OCI-LY7 (cell line): ENCODE data around the gene ELK4. TPM values are rescaled to one million over a fixed set of nuclear protein-coding genes. Genes with fewer than 3 reads are reported as not detected.

Source experiments
- Bru-seq: library from RNA; stranded (reverse); fragments of 400-500 nt; gene quantifications from one replicate; lab custom pipeline; 2021; lab: Mats Ljungman, UMichigan
- BruChase-seq, 2 experiments: library from RNA; stranded (reverse); fragments of 400-500 nt; gene quantifications; one replicate each; lab custom pipeline; 2021; lab: Mats Ljungman, UMichigan
- BruUV-seq: library from RNA; stranded (reverse); fragments of 400-500 nt; replicated peaks from 2 replicates; lab custom pipeline; 2021; lab: Mats Ljungman, UMichigan
- CTCF ChIA-PET: fragments of 300-600 bp; sonication (Branson Sonifier 250); formaldehyde crosslinking; loops from one replicate; lab custom pipeline; 2022; ENCODE audit warnings: antibody characterized with exemption; ENCODE audit not compliant: unreplicated experiment; lab: Charles Lee
- POLR2A ChIA-PET: fragments of 300-600 bp; sonication (Branson Sonifier 250); formaldehyde crosslinking; loops from one replicate; lab custom pipeline; 2022; ENCODE audit warnings: antibody characterized with exemption; lab: Charles Lee
- DNase-seq: peaks from one replicate; pipeline ENCODE4 v3.0.0-alpha.2; 2015; ENCODE audit warnings: low spot score
- H2AFZ ChIP-seq: fragments of 200-600 bp; sonication (generic), shearing (Covaris generic); 2 replicates; pipeline ENCODE4 v1.6.1; 2014; ENCODE audit warnings: mild to moderate bottlenecking, antibody characterized with exemption, low read length, moderate library complexity
- H3K27ac ChIP-seq: fragments of 200-600 bp; sonication (generic); 2 replicates; pipeline ENCODE4 v1.5.1; 2014; ENCODE audit warnings: mixed run types, low read depth, mild to moderate bottlenecking, moderate library complexity, low read length, inconsistent platforms; ENCODE audit not compliant: poor library complexity, severe bottlenecking
- H3K36me3 ChIP-seq: fragments of 200-600 bp; sonication (generic); 2 replicates; pipeline ENCODE4 v1.6.1; 2014; ENCODE audit warnings: mild to moderate bottlenecking, antibody characterized with exemption, low read length, moderate library complexity, mixed read lengths; ENCODE audit not compliant: insufficient read depth
- H3K4me1 ChIP-seq: fragments of 200-600 bp; sonication (generic); 2 replicates; pipeline ENCODE4 v1.5.1; 2014; ENCODE audit warnings: mild to moderate bottlenecking, low read length; ENCODE audit not compliant: insufficient read depth, poor library complexity, severe bottlenecking
- H3K4me2 ChIP-seq: fragments of 200-600 bp; sonication (generic); 2 replicates; pipeline ENCODE4 v1.6.1; 2014; ENCODE audit warnings: mild to moderate bottlenecking, low read length
- H3K4me3 ChIP-seq: fragments of 200-600 bp; sonication (generic); 2 replicates; pipeline ENCODE4 v1.5.1; 2014; ENCODE audit warnings: mild to moderate bottlenecking, low read depth, low read length; ENCODE audit not compliant: poor library complexity, severe bottlenecking
- H3K79me2 ChIP-seq: fragments of 200-600 bp; sonication (generic); 2 replicates; pipeline ENCODE4 v1.6.1; 2016; ENCODE audit warnings: low read depth, mild to moderate bottlenecking, low read length, moderate library complexity, mixed read lengths; ENCODE audit not compliant: insufficient read depth
- H3K9me2 ChIP-seq: fragments of 200-600 bp; sonication (generic); 2 replicates; pipeline ENCODE4 v1.6.1; 2016; ENCODE audit warnings: mild to moderate bottlenecking, low read length, mixed read lengths; ENCODE audit not compliant: insufficient read depth
- H3K9me3 ChIP-seq: fragments of 200-600 bp; sonication (generic); 2 replicates; pipeline ENCODE4 v1.6.1; 2014; ENCODE audit warnings: mild to moderate bottlenecking, mixed run types, low read length, mixed read lengths
- H4K20me1 ChIP-seq: fragments of 200-600 bp; sonication (generic); 2 replicates; pipeline ENCODE4 v1.6.1; 2014; ENCODE audit warnings: mild to moderate bottlenecking, antibody characterized with exemption, low read length, moderate library complexity, mixed read lengths; ENCODE audit not compliant: insufficient read depth
- EZH2phosphoT487 ChIP-seq: fragments of 200-600 bp; sonication (generic); IDR thresholded peaks from 2 replicates; pipeline ENCODE4 v1.6.1; 2018; ENCODE audit warnings: low read depth, borderline replicate concordance, mild to moderate bottlenecking, mixed run types, antibody characterized with exemption, low read length, moderate library complexity, mixed read lengths
- intact Hi-C: fragments of 100-400 bp; cut with micrococcal nuclease; formaldehyde crosslinking; loops from one replicate; pipeline ENCODE4 v1.10.0; 2022; ENCODE audit not compliant: unreplicated experiment
- long read RNA-seq: library from polyadenylated mRNA; stranded (forward); transcript quantifications from one replicate; pipeline ENCODE4 v2.0.0, GENCODE V29; 2022
- total RNA-seq, 2 experiments: library from RNA; depleted of rRNA in 1 of 2; stranded (reverse); fragments of >200 nt in 1 of 2; shearing (Covaris generic) in 1 of 2; gene quantifications; 2 replicates each; pipeline ENCODE4 v1.2.3, GENCODE V29; 2014 to 2022
- TF ChIP-seq, protein P1 (sequence below): fragments of 200-600 bp; sonication (generic); conservative IDR thresholded peaks from 2 replicates; pipeline ENCODE4 v1.5.1; 2014; ENCODE audit warnings: mild to moderate bottlenecking, antibody characterized with exemption, low read length, moderate library complexity, mixed read lengths

ELK4 gene, protein sequence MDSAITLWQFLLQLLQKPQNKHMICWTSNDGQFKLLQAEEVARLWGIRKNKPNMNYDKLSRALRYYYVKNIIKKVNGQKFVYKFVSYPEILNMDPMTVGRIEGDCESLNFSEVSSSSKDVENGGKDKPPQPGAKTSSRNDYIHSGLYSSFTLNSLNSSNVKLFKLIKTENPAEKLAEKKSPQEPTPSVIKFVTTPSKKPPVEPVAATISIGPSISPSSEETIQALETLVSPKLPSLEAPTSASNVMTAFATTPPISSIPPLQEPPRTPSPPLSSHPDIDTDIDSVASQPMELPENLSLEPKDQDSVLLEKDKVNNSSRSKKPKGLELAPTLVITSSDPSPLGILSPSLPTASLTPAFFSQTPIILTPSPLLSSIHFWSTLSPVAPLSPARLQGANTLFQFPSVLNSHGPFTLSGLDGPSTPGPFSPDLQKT
- total RNA-seq (2014; rRNA removed; shearing (Covaris generic)) (26.4 and 29.1 TPM in 2 replicates), total RNA-seq (2022) (82.7 and 88.3 TPM in 2 replicates), Bru-seq, nascent RNA (percentile 95 among the genes with signal in this experiment), BruChase-seq, experiment 1, labeled RNA remaining after a 6-hour chase (percentile 97 among the genes with signal in this experiment), BruChase-seq, experiment 2, labeled RNA remaining after a 2-hour chase (percentile 99 among the genes with signal in this experiment)
- long read RNA-seq, partial matches to known transcripts = 2 of 32 reads
- long read RNA-seq, other reads (novel, unspliced or antisense) = 28 of 32 reads

DNA sequence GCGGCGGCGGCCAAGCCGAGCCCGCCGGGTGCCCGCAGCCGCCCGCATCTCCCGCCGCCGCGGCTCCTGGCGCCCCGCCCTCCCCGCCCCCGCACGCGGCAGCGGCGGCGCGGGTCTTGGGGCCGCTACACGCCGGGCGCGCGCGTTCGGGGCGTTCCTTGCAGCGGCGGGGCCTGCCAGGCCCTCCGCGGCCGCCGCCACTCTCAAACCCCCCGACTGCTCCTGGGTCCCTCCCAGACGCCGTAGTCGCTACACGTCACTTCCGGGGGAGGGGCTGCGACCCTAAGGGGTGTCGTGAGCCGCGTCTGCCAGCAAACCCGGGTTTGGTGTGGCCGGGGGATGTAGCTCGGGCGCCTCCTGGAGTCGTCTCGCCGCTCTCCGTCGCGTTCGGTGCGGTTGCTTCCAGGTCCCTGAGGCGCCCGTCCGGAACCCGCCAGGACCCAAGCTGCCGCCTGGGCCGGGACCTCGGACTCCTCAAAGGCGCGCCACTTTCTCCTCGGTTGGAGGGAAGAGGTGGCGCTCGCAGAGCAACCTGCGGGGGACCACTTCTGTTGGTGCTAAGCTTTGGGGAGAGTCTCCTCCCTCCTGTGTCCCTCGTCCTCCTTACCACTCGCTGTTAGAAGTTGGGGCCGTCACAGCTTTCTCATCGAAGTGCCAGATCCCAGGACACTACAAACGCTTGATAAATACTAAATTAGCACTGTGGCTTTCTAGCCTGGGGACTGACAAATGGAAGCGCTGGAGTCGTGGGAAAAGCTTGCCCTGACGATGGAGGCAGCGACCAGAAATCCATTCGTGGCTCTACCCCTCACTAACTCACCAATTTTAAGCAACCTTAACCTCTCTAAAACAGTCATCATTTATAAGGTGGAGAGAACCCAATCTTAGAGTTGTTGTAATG, at the start of gene ELK4:
TSS of gene ELK4 (minus strand) at position 244 of the 901 bp plus-strand sequence. CDS start 8,129 bp downstream, outside the sequence.
- intact Hi-C loops = loop anchor here (1.0 to 2.0 kb wide), 4 partner anchors 25 to 128 kb away; partner anchors contain the start of gene CDK18
- H3K79me2 ChIP-seq = peaks cover 45% of the 10 kb centered on the region
- peak within 1 kb of the TSS; percentile 93 for H3K27ac ChIP-seq
- no peaks in the 10 kb centered on the region for H3K9me3 ChIP-seq
- ChIA-PET POLR2A (interaction anchor here (0.8 to 6.4 kb wide), 14 partner anchors 10 to 107 kb away, joined by 3 to 183 read pairs (median 4); no protein-coding TSS in a partner anchor), CTCF (interaction anchor here (0.9 to 3.1 kb wide), 7 partner anchors 16 to 43 kb away, joined by 3 to 41 read pairs (median 5); no protein-coding TSS in a partner anchor)
- H4K20me1 ChIP-seq = peaks cover 11% of the 10 kb centered on the region; the same call in 1 of the 2 replicates
- H3K9me2 ChIP-seq = no peaks in the 10 kb centered on the region
- TF ChIP-seq, protein P1, sequence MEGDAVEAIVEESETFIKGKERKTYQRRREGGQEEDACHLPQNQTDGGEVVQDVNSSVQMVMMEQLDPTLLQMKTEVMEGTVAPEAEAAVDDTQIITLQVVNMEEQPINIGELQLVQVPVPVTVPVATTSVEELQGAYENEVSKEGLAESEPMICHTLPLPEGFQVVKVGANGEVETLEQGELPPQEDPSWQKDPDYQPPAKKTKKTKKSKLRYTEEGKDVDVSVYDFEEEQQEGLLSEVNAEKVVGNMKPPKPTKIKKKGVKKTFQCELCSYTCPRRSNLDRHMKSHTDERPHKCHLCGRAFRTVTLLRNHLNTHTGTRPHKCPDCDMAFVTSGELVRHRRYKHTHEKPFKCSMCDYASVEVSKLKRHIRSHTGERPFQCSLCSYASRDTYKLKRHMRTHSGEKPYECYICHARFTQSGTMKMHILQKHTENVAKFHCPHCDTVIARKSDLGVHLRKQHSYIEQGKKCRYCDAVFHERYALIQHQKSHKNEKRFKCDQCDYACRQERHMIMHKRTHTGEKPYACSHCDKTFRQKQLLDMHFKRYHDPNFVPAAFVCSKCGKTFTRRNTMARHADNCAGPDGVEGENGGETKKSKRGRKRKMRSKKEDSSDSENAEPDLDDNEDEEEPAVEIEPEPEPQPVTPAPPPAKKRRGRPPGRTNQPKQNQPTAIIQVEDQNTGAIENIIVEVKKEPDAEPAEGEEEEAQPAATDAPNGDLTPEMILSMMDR = peak; percentile 78
- TF ChIP-seq EZH2phosphoT487 = no peak
- H3K4me2 ChIP-seq = peak within 1 kb of the TSS; percentile 97
- peaks cover 21% of the 10 kb centered on the region for H3K36me3 ChIP-seq
- peak; percentile 99 for DNase-seq
- peaks cover 34% of the 10 kb centered on the region for H3K4me1 ChIP-seq
- peak within 1 kb of the TSS; percentile 92 for H3K4me3 ChIP-seq
- H2AFZ ChIP-seq = peak within 1 kb of the TSS; percentile 68
- BruUV-seq = no TSS peak

DNA sequence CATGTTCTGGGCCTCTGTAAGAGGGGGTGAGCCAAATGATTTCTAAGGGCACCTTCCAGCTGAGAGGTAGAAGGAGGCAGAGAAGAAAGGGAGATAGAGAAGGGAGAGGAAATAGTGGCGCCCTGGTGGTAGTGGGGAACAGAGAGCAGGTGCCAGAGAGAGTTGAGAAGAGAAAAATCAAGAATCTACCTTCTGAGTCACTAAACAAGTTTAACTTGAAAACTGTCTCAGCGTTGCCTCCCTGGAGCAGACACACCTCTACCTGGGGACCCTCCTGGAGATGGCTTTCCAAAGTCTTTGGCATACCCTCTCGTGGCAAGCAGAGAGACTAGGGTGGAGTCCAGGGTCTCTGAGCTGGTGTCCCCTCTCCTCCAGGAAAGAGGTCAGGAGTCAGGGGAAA, 49.6 kb upstream of the ELK4 start:
- ChIA-PET POLR2A (interaction anchor here (1.0 kb wide), 1 partner anchor 12 kb away, joined by 3 read pairs; no protein-coding TSS in a partner anchor), CTCF (no interaction called here)
- intact Hi-C loops = no loop called here

More for the DNA sequence above, 49.6 kb upstream of the ELK4 start:
- no TSS peak for BruUV-seq
- Histone ChIP-seq H3K9me2 (no peaks in the 10 kb centered on the region), H3K79me2 (no peaks in the 10 kb centered on the region), H2AFZ (no peak overlapping the region), H3K9me3 (no peaks in the 10 kb centered on the region), H3K27ac (no peak overlapping the region), H3K36me3 (no peaks in the 10 kb centered on the region), H3K4me1 (peaks cover 30% of the 10 kb centered on the region), H4K20me1 (no peaks in the 10 kb centered on the region), H3K4me3 (no peak overlapping the region), H3K4me2 (no peak overlapping the region)
- no peak for DNase-seq
- no peak for TF ChIP-seq EZH2phosphoT487
- TF ChIP-seq, protein P1 = no peak
